Astrocyte (in vitro differentiated cells and primary cell): ENCODE data around the gene CAMK2D. TPM values are rescaled to one million over a fixed set of nuclear protein-coding genes. Genes with fewer than 3 reads are reported as not detected.

ENCODE experiments used
- DNase-seq: peaks from one replicate; pipeline ENCODE4 v3.0.0-alpha.2; 2010; ENCODE audit warnings: low read depth
- FAIRE-seq: peaks from 2 replicates; lab custom pipeline; 2011; peaks lifted over from hg19 to GRCh38; lab: Jason Lieb, UNC
- H2AFZ ChIP-seq: 2 replicates; pipeline ENCODE4 v1.6.0; 2012; ENCODE audit warnings: low read depth, low read length, inconsistent platforms
- H3K27ac ChIP-seq: 2 replicates; pipeline ENCODE4 v1.5.1; 2011; ENCODE audit warnings: low read depth, low read length, inconsistent platforms
- H3K27me3 ChIP-seq: 2 replicates; pipeline ENCODE4 v1.6.0; 2011; ENCODE audit warnings: low read length, inconsistent platforms; ENCODE audit not compliant: insufficient read depth
- H3K36me3 ChIP-seq: 2 replicates; pipeline ENCODE4 v1.5.1; 2011; ENCODE audit warnings: low read length, inconsistent platforms; ENCODE audit not compliant: insufficient read depth
- H3K4me1 ChIP-seq: 2 replicates; pipeline ENCODE4 v1.5.1; 2011; ENCODE audit warnings: low read length, inconsistent platforms; ENCODE audit not compliant: insufficient read depth
- H3K4me2 ChIP-seq: 2 replicates; pipeline ENCODE4 v1.6.0; 2012; ENCODE audit warnings: low read length, inconsistent platforms
- H3K4me3 ChIP-seq: 2 replicates; pipeline ENCODE4 v1.5.1; 2011; ENCODE audit warnings: low read depth, mild to moderate bottlenecking, low read length, inconsistent platforms; ENCODE audit not compliant: insufficient read depth
- H3K79me2 ChIP-seq: 2 replicates; pipeline ENCODE4 v1.6.0; 2012; ENCODE audit warnings: mild to moderate bottlenecking, low read length, inconsistent platforms; ENCODE audit not compliant: insufficient read depth
- H3K9ac ChIP-seq: 2 replicates; pipeline ENCODE4 v1.6.0; 2012; ENCODE audit warnings: mild to moderate bottlenecking, low read length, inconsistent platforms
- H3K9me3 ChIP-seq: 2 replicates; pipeline ENCODE4 v1.5.1; 2012; ENCODE audit warnings: low read depth, mild to moderate bottlenecking, low read length, inconsistent platforms; ENCODE audit not compliant: insufficient read depth
- H4K20me1 ChIP-seq: 2 replicates; pipeline ENCODE4 v1.6.0; 2012; ENCODE audit warnings: low read length, inconsistent platforms; ENCODE audit not compliant: insufficient read depth
- H3K27ac Mint-ChIP-seq: one replicate; pipeline ENCODE4 v1.8.0; 2021; ENCODE audit warnings: mild to moderate bottlenecking, mixed read lengths; ENCODE audit not compliant: unreplicated experiment
- H3K27me3 Mint-ChIP-seq: one replicate; pipeline ENCODE4 v1.8.0; 2021; ENCODE audit warnings: low read depth, mixed read lengths; ENCODE audit not compliant: unreplicated experiment
- H3K36me3 Mint-ChIP-seq: one replicate; pipeline ENCODE4 v1.8.0; 2021; ENCODE audit warnings: low read depth, mixed read lengths; ENCODE audit not compliant: unreplicated experiment
- H3K4me1 Mint-ChIP-seq: one replicate; pipeline ENCODE4 v1.8.0; 2021; ENCODE audit warnings: low read depth, mixed read lengths; ENCODE audit not compliant: unreplicated experiment
- H3K4me3 Mint-ChIP-seq: one replicate; pipeline ENCODE4 v1.8.0; 2021; ENCODE audit warnings: mild to moderate bottlenecking, moderate library complexity, mixed read lengths; ENCODE audit not compliant: unreplicated experiment
- H3K9me3 Mint-ChIP-seq: one replicate; pipeline ENCODE4 v1.8.0; 2021; ENCODE audit warnings: mild to moderate bottlenecking, mixed read lengths; ENCODE audit not compliant: unreplicated experiment
- CTCF ChIP-seq: IDR thresholded peaks from 2 replicates; pipeline ENCODE4 v1.5.1; 2011; ENCODE audit warnings: low read depth, mild to moderate bottlenecking, inconsistent platforms, low read length, moderate library complexity; ENCODE audit not compliant: insufficient read depth
- EZH2 ChIP-seq: IDR thresholded peaks from 2 replicates; pipeline ENCODE4 v1.6.1; 2012; ENCODE audit warnings: mild to moderate bottlenecking, low read length, inconsistent platforms; ENCODE audit not compliant: insufficient read depth
- total RNA-seq: library from RNA; stranded (reverse); gene quantifications from 2 replicates; pipeline ENCODE4 v1.2.1, GENCODE V29; 2021

CAMK2D gene
- total RNA-seq, 1 donor from 2014 or later = 80.8 TPM

DNA sequence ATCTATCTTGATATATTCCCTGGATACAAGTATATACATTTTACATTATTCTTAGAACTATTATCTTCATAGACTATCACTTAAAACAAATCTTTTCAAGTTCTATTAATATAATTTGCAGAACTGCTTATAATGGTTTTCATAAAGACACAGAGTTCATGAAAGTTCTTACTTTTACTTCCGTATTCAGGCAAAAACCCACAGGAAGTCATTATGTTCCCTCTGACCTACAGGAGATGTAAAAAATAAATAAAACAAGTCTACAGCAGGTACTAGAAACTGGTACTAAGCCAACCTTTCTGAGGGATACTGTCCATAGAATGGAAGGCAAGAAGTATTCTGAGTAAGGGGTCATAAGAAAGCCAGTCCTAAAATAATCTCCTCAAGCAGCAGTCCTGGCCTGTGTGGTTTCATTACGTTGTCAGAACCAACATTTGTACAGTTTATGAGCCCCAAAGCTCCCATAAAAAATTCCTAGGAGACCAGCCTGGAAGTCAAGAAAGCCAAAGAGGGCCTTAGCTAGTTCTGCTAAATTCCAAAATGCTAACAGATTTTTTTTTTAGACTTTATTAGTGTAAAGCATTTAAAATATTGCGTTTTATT, 68.6 kb downstream of the CAMK2D start:
- no peak overlapping the region for H3K27ac Mint-ChIP-seq
- H3K36me3 ChIP-seq = no peaks in the 10 kb centered on the region
- DNase-seq (no peak), FAIRE-seq (no peak)
- H3K9me3 ChIP-seq = no peaks in the 10 kb centered on the region
- H3K79me2 ChIP-seq = peaks cover 92% of the 10 kb centered on the region
- H3K9ac ChIP-seq = no peak overlapping the region
- no peak overlapping the region for H3K4me3 ChIP-seq
- peaks cover 2% of the 10 kb centered on the region for H3K4me1 Mint-ChIP-seq
- H3K9me3 Mint-ChIP-seq = no peaks in the 10 kb centered on the region
- H3K36me3 Mint-ChIP-seq = peaks cover 2% of the 10 kb centered on the region
- TF ChIP-seq CTCF (no peak), EZH2 (no peak)
- no peaks in the 10 kb centered on the region for H3K27me3 ChIP-seq
- H3K4me3 Mint-ChIP-seq = no peak overlapping the region
- no peak overlapping the region for H2AFZ ChIP-seq
- peaks cover 45% of the 10 kb centered on the region for H4K20me1 ChIP-seq
- no peak overlapping the region for H3K27ac ChIP-seq
- peaks cover 9% of the 10 kb centered on the region for H3K4me1 ChIP-seq
- H3K27me3 Mint-ChIP-seq = no peaks in the 10 kb centered on the region
- H3K4me2 ChIP-seq = no peak overlapping the region

GRCh38 chr4:113691676-113692075, 69.9 kb downstream of the CAMK2D start:
- Histone ChIP-seq H3K79me2 (peaks cover 87% of the 10 kb centered on the region), H3K4me2 (no peak overlapping the region)
- FAIRE-seq = no peak

More at GRCh38 chr4:113691676-113692075, 69.9 kb downstream of the CAMK2D start:
- peaks cover 18% of the 10 kb centered on the region for H3K4me1 ChIP-seq
- no peak overlapping the region for H2AFZ ChIP-seq
- DNase-seq = no peak
- H3K27ac ChIP-seq = no peak overlapping the region
- H3K9me3 Mint-ChIP-seq = no peaks in the 10 kb centered on the region
- H3K36me3 ChIP-seq = no peaks in the 10 kb centered on the region
- no peaks in the 10 kb centered on the region for H3K27me3 Mint-ChIP-seq
- TF ChIP-seq CTCF (no peak), EZH2 (no peak)
- H3K27me3 ChIP-seq = no peaks in the 10 kb centered on the region
- peaks cover 12% of the 10 kb centered on the region for H3K4me1 Mint-ChIP-seq
- no peak overlapping the region for H3K4me3 ChIP-seq
- H3K36me3 Mint-ChIP-seq = peaks cover 2% of the 10 kb centered on the region
- H3K27ac Mint-ChIP-seq = no peak overlapping the region
- no peaks in the 10 kb centered on the region for H3K9me3 ChIP-seq
- no peak overlapping the region for H3K4me3 Mint-ChIP-seq
- H4K20me1 ChIP-seq = peaks cover 47% of the 10 kb centered on the region
- no peak overlapping the region for H3K9ac ChIP-seq
